DMS 273 (cell line): Measurements from ENCODE around the gene ADSS1.
"Not testable (repeated sequence)": the region's sequence is repeated elsewhere in the genome, so short reads cannot be mapped to it uniquely, and the experiment has no call there.

Source experiments
- DNase-seq: peaks from one replicate; lab custom pipeline; 2025; ENCODE audit not compliant: unreplicated experiment; lab: John Stamatoyannopoulos, UW

ADSS1 gene

DNA sequence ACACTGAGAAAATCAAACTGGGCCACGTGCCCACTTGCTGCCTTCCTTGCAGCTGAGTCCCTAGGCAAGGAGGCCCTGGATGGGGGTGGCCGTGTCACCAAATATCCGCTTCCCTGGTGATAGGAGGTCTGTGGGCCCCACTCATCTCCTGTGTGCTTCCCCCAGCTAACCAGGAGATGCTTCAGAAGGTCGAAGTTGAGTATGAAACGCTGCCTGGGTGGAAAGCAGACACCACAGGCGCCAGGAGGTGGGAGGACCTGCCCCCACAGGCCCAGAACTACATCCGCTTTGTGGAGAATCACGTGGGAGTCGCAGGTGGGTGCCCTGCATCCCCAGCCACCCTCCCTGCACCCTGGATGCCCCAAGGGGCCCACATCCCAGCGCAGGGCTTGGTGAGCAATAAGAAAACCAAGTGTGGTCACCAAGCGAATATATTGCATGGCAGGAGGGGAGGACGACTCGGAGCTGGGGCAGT is 22.1 kb downstream of the ADSS1 start:
- DNase-seq: no peak

DNA sequence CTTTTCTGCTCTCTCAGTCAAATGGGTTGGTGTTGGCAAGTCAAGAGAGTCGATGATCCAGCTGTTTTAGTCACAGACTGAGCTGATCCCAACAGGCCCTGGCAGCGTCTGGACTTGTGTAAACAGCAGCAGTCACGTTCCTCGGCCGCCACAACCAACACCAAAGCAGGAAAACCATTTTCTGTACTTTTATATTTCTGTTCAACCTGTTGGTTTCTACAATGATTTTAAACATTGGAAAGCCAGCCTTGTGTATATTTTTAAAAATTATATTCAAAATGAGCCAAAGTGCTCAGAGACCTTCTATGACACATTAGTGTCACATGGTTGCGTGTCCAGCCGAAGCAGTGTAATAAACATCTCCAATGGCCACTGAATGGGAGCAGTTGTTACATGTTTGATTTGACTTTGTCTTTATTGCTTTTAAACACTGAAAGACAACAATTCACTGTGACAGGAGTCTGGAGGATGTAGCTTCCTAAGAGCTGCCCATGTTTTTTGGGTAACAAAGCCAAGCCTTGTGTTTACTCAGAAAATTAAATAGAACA is 23.0 kb downstream of the ADSS1 start:
- DNase-seq: peak; percentile 64

DNA sequence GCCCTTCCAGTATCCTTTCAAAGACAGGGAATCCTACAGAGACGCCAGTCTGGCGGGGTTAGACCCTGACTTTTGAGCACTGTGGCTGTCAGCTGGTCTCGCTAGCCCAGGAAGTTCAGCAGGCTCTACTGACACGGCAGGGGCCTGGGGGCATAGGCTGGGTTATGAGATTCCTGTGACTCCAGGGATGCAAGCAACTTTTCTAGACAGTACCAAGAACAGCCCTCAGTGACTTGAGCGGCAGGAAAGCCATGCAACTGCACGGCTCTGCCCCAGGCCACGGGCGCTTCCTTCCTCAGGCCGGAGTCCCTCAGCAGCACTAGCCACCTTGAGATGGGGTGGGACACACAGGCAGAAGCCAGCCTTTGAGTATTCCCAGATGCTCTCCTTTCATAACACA is 23.8 kb downstream of the ADSS1 start:
- no peak for DNase-seq

GRCh38 chr14:104749111-104749649 is 25.2 kb downstream of the ADSS1 start:
- peak; percentile 92 for DNase-seq

GRCh38 chr14:104750056-104750752 is 26.2 kb downstream of the ADSS1 start:
- DNase-seq: no peak

- not testable (repeated sequence) for DNase-seq
Measured at GRCh38 chr14:104750753-104751057, 26.7 kb downstream of the ADSS1 start.

- no peak for DNase-seq
Measured at GRCh38 chr14:104751539-104752422, 27.8 kb downstream of the ADSS1 start.

GRCh38 chr14:104752423-104752734 is 28.4 kb downstream of the ADSS1 start:
- no peak for DNase-seq

- peak; percentile 100 for DNase-seq
Measured at GRCh38 chr14:104752735-104753527, 28.9 kb downstream of the ADSS1 start, which contains the start of gene SIVA1. Gene SIVA1, plus strand, starts transcription at chr14:104753147. Its CDS starts 55 bp downstream, at chr14:104753202.

GRCh38 chr14:104753528-104754212 is 29.6 kb downstream of the ADSS1 start:
- peak; percentile 51 for DNase-seq

DNA sequence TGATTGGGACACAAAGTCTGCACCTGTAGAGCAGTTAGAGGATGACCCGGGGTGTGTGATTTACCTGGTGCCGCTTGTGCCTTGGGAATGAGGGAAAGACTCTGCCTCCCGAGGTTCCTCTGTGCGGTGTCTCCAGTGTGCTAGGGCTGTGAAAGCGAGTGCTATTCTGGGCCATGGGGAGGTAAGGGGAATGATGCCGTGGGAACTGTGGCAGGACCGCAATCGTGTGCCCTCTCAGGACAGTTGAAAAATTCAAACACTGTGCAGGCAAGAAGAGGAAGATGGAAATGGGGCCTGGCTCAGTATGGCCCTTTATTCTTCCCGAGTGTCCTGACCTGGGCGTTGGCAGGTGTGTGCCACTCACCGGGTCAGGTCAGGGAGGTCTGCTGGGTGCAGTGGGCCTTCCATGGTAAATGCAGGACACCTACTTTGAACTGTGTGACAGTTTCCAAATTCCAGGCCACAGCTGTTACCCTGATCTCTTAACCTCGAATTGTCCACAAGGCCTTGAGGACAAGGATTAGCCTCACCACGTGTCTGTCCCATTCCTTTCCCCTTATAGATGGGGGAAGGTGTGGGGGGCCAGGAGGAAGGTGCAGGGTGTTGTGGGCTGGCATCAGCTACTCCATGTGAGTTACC is 30.3 kb downstream of the ADSS1 start:
- DNase-seq: no peak

GRCh38 chr14:104755621-104756020 is 31.6 kb downstream of the ADSS1 start:
- DNase-seq: no peak

DNA sequence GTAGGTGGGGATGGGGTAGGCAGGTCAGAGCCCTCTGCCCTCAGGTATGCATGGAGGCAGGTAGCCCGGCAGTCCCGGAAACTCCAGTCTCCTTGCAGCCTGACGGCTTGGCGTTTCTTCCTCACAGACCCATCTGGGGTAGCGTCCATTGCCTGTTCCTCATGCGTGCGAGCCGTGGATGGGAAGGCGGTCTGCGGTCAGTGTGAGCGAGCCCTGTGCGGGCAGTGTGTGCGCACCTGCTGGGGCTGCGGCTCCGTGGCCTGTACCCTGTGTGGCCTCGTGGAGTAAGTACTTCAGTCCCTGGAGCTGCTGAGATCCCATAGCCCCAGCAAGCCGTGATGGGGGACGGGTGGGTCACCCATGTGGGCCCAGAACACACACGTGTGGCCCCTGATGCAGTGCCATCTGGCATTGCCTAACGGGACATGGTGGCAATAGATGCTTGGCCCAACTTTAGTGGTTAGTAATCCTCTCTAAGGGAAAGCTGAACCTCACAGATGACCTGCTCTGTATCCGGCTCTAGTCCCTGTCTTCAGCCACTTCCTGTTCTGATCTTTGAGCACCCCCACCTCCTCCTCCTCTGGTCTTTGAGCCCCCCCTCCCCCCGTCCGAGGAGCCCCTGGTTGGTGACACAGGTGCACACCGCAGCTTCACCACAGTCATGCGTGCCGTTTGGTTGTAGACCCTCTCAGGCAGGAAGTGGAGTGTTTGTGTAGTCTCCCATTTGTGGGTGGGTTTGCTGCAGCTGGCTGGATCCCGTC is 32.6 kb downstream of the ADSS1 start:
- DNase-seq: no peak

DNA sequence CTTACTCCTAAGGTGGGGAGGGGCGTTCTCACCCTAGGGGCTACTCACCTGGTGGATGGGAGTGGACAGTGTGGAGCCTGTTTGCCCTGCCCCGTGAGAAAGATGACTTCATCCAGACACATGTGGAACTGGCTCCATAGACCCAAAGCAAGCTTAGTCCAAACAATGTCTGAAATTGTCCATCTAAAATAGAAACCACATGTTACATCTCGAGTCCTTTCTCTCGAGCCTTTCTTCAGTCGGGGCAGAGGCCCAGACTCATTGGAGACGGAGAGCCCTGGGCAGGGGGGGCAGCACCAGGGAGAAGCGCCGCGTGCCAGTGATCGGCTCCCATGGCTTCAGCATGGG is 33.2 kb downstream of the ADSS1 start:
- DNase-seq: no peak

DNA sequence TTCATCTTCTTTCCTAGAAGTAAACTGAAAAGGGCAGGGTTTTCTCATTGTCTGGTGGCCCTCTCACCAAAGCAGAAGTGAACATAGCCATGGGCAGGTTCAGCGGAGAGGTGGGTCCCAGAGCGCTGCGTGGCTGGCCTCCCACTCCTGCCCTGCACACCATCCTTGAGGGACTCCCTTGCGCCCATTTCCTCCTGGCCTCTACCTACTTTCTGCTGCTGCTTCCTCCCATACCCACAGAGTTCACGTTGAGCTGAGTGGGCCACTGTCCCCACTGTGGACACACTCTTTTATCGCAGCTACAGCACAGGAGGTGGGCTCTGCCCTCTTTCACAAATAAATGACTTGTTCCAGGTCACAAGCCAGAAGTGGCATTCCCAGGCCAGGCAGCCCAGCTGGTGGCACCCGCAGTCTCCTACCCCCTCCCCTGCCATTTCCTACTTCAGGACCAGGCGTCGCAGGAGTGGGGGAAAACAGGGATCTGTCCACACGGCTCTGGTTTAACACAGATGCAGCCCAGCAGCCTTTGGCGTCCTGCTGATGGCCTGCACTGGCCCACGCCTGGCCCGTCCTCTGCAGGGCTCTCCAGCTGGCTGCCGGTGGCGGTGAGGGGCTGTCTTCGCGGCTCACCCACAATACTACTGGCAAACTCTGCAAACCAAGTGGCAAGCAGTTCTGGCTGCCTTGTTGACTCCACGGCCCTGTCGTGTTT is 33.8 kb downstream of the ADSS1 start:
- DNase-seq: no peak

GRCh38 chr14:104758981-104759969 is 35.2 kb downstream of the ADSS1 start:
- no peak for DNase-seq

- DNase-seq: no peak
Measured at GRCh38 chr14:104765517-104765916, 41.5 kb downstream of the ADSS1 start.
